ENCODE measurements around the gene SLC6A15.

DNA sequence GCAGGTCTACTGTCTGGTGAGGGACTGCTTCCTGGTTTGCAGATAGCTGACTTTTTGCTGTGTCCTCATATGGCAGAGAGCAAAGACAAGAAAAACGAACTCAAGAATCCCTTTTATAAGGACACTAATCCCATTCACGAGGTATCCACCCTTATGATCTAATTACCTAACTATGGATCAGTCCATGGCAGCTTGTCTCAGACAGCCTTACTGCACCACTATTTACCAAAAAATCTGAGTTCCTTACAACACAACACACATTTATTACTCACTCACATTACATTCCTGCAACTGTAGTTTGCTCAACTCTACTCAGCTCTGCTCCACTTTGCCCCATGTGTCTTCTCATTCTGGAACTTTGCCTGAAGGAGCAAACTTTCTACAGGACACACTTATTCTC, 10.1 kb upstream of the SLC6A15 start:
- TF ChIP-seq CTCF (IDR thresholded peaks at IDR 0.05; ENCODE audit: low read depth, low read length, missing input control) (no peak), TAF1 (conservative IDR thresholded peaks at IDR 0.05) (no peak), SP1 (IDR thresholded peaks at IDR 0.05) (no peak), ZBTB33 (IDR thresholded peaks at IDR 0.05) (no peak)

Data from liver (tissue), 3 donors.